Nephron (organoid): ENCODE data around the gene KLHL9.
A peak's percentile ranks its signal among the peaks of the same experiment; 100 is the strongest.

Source experiments
- H3K27ac Mint-ChIP-seq, 3 experiments: 2 replicates each; pipeline ENCODE4 v1.8.0; 2020; ENCODE audit warnings: mixed read lengths in 3 of 3, mild to moderate bottlenecking in 2 of 3, moderate library complexity in 1 of 3
- H3K27me3 Mint-ChIP-seq: 2 replicates; pipeline ENCODE4 v1.8.0; 2021; ENCODE audit warnings: low read depth, mild to moderate bottlenecking, moderate library complexity, mixed read lengths
- H3K36me3 Mint-ChIP-seq: 2 replicates; pipeline ENCODE4 v1.8.0; 2020; ENCODE audit warnings: low read depth, mixed read lengths
- H3K4me1 Mint-ChIP-seq: 2 replicates; pipeline ENCODE4 v1.8.0; 2020; ENCODE audit warnings: mixed read lengths
- H3K4me3 Mint-ChIP-seq, 3 experiments: 2 replicates each; pipeline ENCODE4 v1.8.0; 2020; ENCODE audit warnings: mild to moderate bottlenecking in 3 of 3, mixed read lengths in 3 of 3, moderate library complexity in 2 of 3
- H3K9me3 Mint-ChIP-seq: 2 replicates; pipeline ENCODE4 v1.8.0; 2020; ENCODE audit warnings: mixed read lengths
- TF ChIP-seq, protein P1 (sequence below), 3 experiments: fragments of 200-600 bp; sonication (generic); IDR thresholded peaks; one replicate each; pipeline ENCODE4 v1.5.0; 2021; ENCODE audit warnings: antibody characterized with exemption in 3 of 3; ENCODE audit not compliant: unreplicated experiment in 3 of 3

Gene KLHL9

DNA sequence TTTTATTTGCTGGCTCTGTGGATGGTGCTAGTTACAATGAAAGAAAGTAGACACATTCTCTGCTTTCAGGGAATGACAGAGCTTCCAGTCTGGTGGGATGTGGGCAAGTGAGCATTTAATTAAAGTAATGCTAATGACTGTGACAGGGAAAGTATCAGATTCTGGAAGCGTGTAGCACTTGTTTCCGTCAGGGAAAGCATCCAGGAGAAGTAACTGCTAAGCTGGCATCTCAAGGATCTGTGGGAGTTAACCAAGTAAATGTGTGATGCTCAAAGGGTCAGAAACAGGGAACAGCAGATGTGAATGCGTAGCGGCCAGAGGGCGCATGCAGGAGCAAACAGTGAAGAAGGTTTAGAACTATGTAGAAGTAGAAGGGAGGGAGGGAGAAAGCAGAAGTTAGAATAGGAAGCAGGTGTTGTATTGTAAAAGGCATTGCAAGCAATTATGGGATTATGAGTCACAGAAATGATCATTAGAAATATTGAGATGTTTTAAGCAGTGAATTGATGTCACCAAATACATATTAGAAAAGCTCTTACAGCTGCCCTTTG is 12.2 kb downstream of the KLHL9 start:
- H3K9me3 Mint-ChIP-seq: no peaks in the 10 kb centered on the region
- H3K36me3 Mint-ChIP-seq: peaks cover 21% of the 10 kb centered on the region
- TF ChIP-seq, protein P1, sequence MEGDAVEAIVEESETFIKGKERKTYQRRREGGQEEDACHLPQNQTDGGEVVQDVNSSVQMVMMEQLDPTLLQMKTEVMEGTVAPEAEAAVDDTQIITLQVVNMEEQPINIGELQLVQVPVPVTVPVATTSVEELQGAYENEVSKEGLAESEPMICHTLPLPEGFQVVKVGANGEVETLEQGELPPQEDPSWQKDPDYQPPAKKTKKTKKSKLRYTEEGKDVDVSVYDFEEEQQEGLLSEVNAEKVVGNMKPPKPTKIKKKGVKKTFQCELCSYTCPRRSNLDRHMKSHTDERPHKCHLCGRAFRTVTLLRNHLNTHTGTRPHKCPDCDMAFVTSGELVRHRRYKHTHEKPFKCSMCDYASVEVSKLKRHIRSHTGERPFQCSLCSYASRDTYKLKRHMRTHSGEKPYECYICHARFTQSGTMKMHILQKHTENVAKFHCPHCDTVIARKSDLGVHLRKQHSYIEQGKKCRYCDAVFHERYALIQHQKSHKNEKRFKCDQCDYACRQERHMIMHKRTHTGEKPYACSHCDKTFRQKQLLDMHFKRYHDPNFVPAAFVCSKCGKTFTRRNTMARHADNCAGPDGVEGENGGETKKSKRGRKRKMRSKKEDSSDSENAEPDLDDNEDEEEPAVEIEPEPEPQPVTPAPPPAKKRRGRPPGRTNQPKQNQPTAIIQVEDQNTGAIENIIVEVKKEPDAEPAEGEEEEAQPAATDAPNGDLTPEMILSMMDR (IDR thresholded peaks at IDR 0.05; ENCODE audit: unreplicated experiment in 3 of 3): no peak
- H3K4me3 Mint-ChIP-seq: no peak overlapping the region
- peak overlapping the region in 2 of 3 experiments; percentile 48 to 57 for H3K27ac Mint-ChIP-seq
- peaks cover 4% of the 10 kb centered on the region for H3K4me1 Mint-ChIP-seq
- no peaks in the 10 kb centered on the region for H3K27me3 Mint-ChIP-seq

DNA sequence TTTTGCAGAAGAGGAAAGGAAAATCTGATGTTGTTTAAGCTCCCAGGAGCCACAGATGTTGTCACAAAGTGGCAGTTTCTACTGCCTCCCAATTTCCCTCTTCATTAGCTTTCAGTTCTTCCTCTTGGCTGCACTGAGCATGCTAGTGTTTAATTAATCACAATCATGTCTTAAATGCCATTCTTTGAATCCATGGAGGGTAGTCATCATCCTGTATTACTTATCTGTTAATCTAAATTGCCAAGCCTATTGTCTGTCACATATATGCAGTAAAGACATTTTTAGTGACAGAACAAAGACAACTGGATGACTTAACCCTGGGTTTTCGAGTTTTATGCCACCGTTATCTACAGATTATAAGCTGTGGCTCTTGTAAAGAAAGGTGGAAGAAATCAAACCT is 14.7 kb downstream of the KLHL9 start:
- no peaks in the 10 kb centered on the region for H3K4me1 Mint-ChIP-seq
- no peaks in the 10 kb centered on the region for H3K9me3 Mint-ChIP-seq
- H3K36me3 Mint-ChIP-seq: peaks cover 21% of the 10 kb centered on the region
- H3K27me3 Mint-ChIP-seq: peaks cover 8% of the 10 kb centered on the region
- no peak overlapping the region for H3K27ac Mint-ChIP-seq
- no peak overlapping the region for H3K4me3 Mint-ChIP-seq
- TF ChIP-seq, protein P1 (IDR thresholded peaks at IDR 0.05; ENCODE audit: unreplicated experiment in 3 of 3): no peak

DNA sequence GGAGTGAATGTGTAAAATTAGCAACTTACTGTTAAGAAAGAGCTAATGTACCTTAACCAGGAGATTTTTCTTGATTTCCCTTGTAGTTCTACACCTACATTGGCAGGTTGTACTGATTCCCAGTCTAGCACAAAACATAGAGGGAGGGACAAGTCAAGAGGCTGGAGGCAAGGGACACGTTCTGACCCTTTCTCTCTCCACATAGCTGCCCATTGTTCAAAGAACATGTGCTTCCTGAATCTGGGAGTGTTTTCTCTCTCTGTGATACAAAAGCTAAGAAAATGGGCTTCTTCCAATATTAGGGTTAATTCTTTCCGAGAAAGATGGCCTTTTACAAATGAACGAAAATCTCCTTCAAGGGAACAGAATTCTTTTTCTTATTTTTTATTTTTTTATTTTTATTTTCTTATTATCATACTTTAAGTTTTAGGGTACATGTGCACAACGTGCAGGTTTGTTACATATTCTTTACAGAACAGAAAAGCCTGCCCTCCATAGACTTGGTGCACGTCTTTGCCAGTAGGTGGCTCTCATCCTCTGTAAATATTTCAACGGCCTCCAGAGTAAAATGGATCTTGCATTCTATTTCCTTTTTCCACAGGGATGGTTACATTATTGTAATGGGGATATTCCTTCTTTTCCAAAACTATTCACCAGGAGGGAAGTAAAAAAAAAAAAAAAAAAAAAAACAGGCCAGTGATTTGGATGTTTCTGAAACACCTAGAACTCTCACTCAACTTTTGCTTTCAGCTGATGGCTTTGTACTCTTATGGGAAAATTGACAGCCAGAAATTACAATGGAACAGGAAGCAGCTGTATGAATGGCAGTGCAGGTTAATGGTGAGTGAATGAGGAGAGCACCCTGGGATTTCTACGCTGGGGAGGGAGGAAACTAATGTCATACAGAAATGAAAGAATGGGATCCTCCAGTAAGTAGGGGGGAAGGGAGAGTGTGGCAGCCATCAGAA is 17.0 kb downstream of the KLHL9 start:
- Mint-ChIP-seq H3K36me3 (peaks cover 10% of the 10 kb centered on the region), H3K9me3 (no peaks in the 10 kb centered on the region), H3K27ac (no peak overlapping the region), H3K27me3 (peaks cover 8% of the 10 kb centered on the region), H3K4me3 (no peak overlapping the region), H3K4me1 (no peaks in the 10 kb centered on the region)
- TF ChIP-seq, protein P1 (IDR thresholded peaks at IDR 0.05; ENCODE audit: unreplicated experiment in 3 of 3): peak; percentile 70 to 78 (median 74)

DNA sequence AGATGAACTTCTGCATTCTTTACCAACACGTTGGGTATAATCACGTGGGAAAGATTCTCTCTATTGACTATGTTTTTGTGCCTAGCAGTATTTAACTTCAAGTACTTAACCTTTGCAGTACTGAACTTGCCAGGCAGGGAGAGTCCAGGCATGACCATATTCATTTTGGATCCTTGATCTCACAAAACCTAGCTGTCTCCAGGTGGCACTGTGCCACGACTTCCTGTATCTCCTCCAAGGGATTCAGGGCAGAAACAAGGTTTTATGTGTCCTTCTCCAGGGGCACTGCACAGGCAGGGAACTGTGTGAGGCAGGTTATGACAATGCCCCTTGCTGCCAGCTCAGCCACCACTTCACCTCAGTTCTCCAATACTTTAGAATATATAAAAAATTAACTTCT is 18.3 kb downstream of the KLHL9 start:
- H3K9me3 Mint-ChIP-seq: no peaks in the 10 kb centered on the region
- TF ChIP-seq, protein P1 (IDR thresholded peaks at IDR 0.05; ENCODE audit: unreplicated experiment in 3 of 3): no peak
- H3K4me1 Mint-ChIP-seq: no peaks in the 10 kb centered on the region
- no peaks in the 10 kb centered on the region for H3K36me3 Mint-ChIP-seq
- no peak overlapping the region for H3K4me3 Mint-ChIP-seq
- peaks cover 8% of the 10 kb centered on the region for H3K27me3 Mint-ChIP-seq
- H3K27ac Mint-ChIP-seq: no peak overlapping the region

DNA sequence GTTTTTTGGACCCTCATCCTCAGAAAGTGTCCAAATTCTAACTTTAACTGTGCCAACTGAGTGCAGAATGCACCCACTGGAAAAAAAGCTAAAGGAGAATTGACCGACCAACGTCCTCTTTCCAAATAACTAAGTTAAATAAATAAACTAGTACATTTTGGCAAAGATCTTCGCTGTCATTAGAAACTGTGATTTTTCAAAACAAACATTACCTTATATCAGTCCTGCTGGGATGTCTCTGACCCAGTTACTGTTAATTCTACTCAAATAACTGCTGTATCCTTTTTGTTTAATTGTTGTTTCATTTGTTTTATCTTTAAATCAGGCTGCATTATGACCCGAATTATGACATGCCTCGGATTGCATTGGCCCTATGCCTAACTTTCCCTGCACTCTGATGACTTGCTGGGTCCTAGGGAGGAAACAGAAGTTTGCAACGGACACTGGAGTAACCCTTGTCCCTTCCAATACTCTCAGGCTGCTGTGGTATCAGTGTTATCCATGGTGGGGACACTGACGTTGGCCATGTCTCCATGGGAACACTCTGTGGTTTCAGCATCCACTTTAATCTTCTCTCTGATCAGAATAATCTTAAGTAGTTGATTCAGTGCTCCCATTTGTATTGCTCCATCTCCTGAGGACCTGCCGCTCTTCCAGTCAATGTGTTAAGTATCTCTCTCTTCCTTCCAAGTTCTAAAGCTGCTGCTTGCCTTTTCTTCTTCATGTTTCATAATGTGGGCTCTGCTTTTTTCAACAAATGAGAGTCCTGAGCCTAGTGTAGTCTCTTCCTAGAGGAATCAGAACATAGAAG is 19.0 kb downstream of the KLHL9 start:
- peaks cover 8% of the 10 kb centered on the region for H3K27me3 Mint-ChIP-seq
- TF ChIP-seq, protein P1 (IDR thresholded peaks at IDR 0.05; ENCODE audit: unreplicated experiment in 3 of 3): no peak
- no peak overlapping the region for H3K27ac Mint-ChIP-seq
- no peak overlapping the region for H3K4me3 Mint-ChIP-seq
- H3K4me1 Mint-ChIP-seq: no peaks in the 10 kb centered on the region
- no peaks in the 10 kb centered on the region for H3K9me3 Mint-ChIP-seq
- no peaks in the 10 kb centered on the region for H3K36me3 Mint-ChIP-seq
